VCaP (cell line): ENCODE data around the gene FRAS1.

ENCODE experiments used
- H3K27ac ChIP-seq: fragments of 450-650 bp; 2 replicates; pipeline ENCODE4 v1.5.1; 2017
- TF ChIP-seq, protein P1 (sequence below): fragments of 450-650 bp; conservative IDR thresholded peaks from 2 replicates; pipeline ENCODE4 v1.5.1; 2017; ENCODE audit warnings: mild to moderate bottlenecking, moderate library complexity

Gene FRAS1

DNA sequence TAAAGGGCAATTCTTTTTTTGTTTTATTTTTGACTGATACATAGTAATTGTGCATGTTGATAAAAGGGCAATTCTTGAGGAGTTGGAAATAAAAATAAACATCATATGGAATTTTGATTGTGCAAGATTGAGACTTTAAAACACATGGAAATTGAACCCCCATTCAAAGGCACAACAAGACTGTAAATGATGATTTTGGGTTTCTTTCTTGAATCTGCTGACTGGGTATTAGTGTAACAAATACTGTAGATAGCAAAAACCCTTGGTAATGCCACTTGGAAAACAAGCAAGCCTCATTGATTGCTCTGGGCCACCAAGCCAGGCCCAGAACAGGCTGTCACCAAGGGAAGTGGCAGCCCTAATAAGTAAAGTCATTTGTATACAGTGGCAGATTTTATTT lies 421.4 kb downstream of the FRAS1 start:
- no peak overlapping the region for H3K27ac ChIP-seq
- TF ChIP-seq, protein P1, sequence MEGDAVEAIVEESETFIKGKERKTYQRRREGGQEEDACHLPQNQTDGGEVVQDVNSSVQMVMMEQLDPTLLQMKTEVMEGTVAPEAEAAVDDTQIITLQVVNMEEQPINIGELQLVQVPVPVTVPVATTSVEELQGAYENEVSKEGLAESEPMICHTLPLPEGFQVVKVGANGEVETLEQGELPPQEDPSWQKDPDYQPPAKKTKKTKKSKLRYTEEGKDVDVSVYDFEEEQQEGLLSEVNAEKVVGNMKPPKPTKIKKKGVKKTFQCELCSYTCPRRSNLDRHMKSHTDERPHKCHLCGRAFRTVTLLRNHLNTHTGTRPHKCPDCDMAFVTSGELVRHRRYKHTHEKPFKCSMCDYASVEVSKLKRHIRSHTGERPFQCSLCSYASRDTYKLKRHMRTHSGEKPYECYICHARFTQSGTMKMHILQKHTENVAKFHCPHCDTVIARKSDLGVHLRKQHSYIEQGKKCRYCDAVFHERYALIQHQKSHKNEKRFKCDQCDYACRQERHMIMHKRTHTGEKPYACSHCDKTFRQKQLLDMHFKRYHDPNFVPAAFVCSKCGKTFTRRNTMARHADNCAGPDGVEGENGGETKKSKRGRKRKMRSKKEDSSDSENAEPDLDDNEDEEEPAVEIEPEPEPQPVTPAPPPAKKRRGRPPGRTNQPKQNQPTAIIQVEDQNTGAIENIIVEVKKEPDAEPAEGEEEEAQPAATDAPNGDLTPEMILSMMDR: no peak

DNA sequence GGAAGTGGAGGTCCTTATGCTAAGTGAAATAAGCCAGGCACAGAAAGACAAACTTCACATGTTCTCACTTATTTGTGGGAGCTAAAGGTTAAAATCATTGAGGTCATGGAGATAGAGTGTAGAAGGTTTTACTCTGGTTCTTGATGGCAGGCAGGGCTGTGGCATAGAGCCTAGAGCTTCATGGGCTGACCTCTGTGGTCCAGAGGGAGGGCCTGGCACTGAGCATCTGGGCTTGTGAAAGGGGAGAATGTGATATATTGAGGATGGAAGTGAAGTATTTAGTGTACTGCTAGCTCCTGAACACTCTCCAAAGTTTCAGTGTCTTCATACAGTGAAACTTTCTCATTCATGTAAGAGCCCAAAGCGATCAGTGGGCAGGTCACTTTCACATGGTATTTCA lies 423.2 kb downstream of the FRAS1 start:
- TF ChIP-seq, protein P1: no peak
- no peak overlapping the region for H3K27ac ChIP-seq

DNA sequence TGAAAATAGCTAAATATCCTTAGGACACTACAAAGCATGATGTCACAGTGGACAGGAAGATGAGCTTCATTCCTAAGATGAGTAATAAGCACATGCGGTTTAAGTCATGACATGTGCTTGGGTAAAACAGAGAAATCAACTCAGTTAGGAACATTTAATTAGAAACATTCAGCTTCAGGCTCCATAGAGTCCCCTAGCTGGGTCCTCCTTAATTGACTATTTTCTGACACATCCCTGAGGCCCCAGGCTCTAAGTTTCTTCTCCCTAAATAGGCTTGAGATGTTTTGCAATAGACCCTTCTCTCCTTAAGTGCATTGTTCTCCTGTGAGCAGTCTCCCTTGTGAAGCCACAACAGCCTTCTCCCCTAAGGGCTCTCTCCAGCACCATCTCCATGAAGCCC lies 424.1 kb downstream of the FRAS1 start:
- TF ChIP-seq, protein P1: no peak

DNA sequence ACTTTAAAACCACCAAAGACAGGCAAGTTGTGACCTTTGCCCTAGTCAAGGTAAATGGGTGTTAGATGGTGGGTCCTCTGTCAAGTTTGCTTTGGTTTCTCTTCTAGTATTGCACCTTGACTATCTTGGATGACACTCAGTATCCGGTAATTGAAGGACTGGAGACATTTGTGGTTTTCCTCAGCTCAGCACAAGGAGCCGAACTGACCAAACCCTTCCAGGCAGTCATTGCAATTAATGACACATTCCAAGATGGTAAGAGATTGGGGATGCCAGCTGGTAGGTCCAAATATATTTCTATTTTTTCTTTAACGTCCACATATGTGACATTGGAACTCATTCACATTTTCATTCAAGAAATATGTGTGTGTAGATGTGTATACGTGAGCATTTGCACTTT lies 425.2 kb downstream of the FRAS1 start:
- no peak overlapping the region for H3K27ac ChIP-seq
- TF ChIP-seq, protein P1: no peak

More for the DNA sequence above, 424.1 kb downstream of the FRAS1 start:
- H3K27ac ChIP-seq: no peak overlapping the region

DNA sequence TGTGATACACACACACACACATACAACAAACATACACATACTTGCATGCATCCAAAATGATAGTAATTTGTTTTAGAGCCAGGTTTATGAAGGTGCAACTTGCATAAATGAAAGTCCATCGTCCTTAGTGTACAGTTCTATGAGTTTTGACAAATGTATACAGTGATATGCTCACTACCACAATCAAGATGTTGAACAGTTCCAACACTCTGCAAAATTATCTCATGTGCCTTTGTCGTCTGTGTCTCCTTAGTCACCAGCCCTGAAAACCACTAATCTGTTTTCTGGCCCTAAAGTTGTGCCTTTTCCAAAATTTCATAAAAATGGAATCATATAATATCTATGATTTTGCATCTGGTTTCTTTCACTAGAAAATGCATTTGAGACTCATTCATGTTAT lies 426.7 kb downstream of the FRAS1 start:
- no peak overlapping the region for H3K27ac ChIP-seq
- TF ChIP-seq, protein P1: no peak

DNA sequence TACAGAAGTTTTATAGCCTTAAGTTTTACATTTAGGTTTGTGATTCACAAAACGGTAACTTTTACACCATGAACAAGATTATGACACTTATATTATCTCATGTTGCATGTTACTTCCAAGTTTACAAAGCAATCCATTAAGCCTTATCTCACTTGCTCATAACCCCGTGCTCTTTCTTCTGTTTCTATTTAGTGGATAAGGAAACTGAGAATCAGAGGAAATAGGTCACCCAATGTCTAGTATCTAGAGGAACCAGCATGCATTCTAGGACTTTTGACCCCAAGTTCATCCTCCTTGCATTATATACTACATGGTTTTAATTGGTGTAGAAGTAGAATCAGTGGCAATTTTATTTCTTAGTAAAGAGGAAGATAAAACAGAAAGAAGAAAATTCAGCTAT lies 427.5 kb downstream of the FRAS1 start:
- TF ChIP-seq, protein P1: no peak
- H3K27ac ChIP-seq: no peak overlapping the region

DNA sequence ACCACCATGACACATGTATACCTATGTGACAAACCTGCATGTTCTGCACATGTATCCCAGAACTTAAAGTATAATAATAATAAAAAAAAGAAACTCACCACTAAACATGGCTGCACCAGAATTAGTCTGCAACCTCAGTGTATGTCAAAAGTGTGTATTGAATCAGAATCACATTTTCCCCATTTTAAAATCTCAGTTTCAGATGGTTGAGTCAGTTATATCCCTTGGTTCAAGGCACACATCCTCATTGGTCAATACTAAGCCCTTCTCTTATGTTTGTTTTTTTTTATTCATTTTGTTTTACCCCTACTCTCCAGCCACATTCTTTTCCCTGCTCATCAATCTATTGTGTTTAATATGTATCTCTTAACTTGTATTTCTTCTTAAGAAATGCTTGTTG lies 436.6 kb downstream of the FRAS1 start:
- TF ChIP-seq, protein P1: no peak

More for the DNA sequence above, 436.6 kb downstream of the FRAS1 start:
- no peak overlapping the region for H3K27ac ChIP-seq
